Measurements from ENCODE around the gene HOXA9.

HOXA9 gene

GRCh38 chr7:27185013-27185853, 19.9 kb upstream of the HOXA9 start, which contains the start of gene HOXA11 (continued):
- TF ChIP-seq ZNF2 (tag by site-specific recombination; IDR thresholded peaks at IDR 0.05), result peak; percentile 69
- TF ChIP-seq ZNF623 (tag by site-specific recombination; IDR thresholded peaks at IDR 0.05), result no peak
- TF ChIP-seq ZNF792 (tag by site-specific recombination; IDR thresholded peaks at IDR 0.05), result no peak
- TF ChIP-seq ZEB2 (tag by site-specific recombination; IDR thresholded peaks at IDR 0.05), result peak; percentile 71
- no peak for TF ChIP-seq ZNF426 (tag by site-specific recombination; IDR thresholded peaks at IDR 0.05)
- TF ChIP-seq YY1 (tag by site-specific recombination; IDR thresholded peaks at IDR 0.05), result no peak
- TF ChIP-seq ZNF624 (tag by site-specific recombination; IDR thresholded peaks at IDR 0.05), result no peak
- no peak for TF ChIP-seq ZNF19 (tag by site-specific recombination; IDR thresholded peaks at IDR 0.05; ENCODE audit: low read depth)
- TF ChIP-seq AEBP2 (tag by site-specific recombination; IDR thresholded peaks at IDR 0.05; ENCODE audit: borderline replicate concordance), result no peak
- peak; percentile 100 for TF ChIP-seq ZNF18 (tag by site-specific recombination; IDR thresholded peaks at IDR 0.05)
- TF ChIP-seq SP3 (tag by site-specific recombination; IDR thresholded peaks at IDR 0.05), result no peak
- no peak; the same call in 1 of the 2 replicates for TF ChIP-seq ZBTB11 (tag by site-specific recombination; conservative IDR thresholded peaks at IDR 0.05; ENCODE audit: low read depth)
- no peak for TF ChIP-seq ZNF138 (tag by site-specific recombination; IDR thresholded peaks at IDR 0.05; ENCODE audit: borderline replicate concordance)
- TF ChIP-seq ZBTB8A (tag by site-specific recombination; IDR thresholded peaks at IDR 0.05), result peak; percentile 69
- TF ChIP-seq, protein P1, sequence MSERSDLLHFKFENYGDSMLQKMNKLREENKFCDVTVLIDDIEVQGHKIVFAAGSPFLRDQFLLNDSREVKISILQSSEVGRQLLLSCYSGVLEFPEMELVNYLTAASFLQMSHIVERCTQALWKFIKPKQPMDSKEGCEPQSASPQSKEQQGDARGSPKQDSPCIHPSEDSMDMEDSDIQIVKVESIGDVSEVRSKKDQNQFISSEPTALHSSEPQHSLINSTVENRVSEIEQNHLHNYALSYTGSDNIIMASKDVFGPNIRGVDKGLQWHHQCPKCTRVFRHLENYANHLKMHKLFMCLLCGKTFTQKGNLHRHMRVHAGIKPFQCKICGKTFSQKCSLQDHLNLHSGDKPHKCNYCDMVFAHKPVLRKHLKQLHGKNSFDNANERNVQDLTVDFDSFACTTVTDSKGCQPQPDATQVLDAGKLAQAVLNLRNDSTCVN (tag by site-specific recombination; optimal IDR thresholded peaks at IDR 0.05), result peak; percentile 40
- no peak for TF ChIP-seq ZNF433 (tag by site-specific recombination; IDR thresholded peaks at IDR 0.05; ENCODE audit: low read depth)
- TF ChIP-seq ZNF350 (tag by site-specific recombination; IDR thresholded peaks at IDR 0.05), result no peak
- no peak for TF ChIP-seq ZNF221 (tag by site-specific recombination; IDR thresholded peaks at IDR 0.05; ENCODE audit: borderline replicate concordance)
- TF ChIP-seq ZNF747 (tag by site-specific recombination; IDR thresholded peaks at IDR 0.05), result no peak
- no peak for TF ChIP-seq ZNF302 (tag by site-specific recombination; IDR thresholded peaks at IDR 0.05; ENCODE audit: low read depth)
- TF ChIP-seq ZNF571 (tag by site-specific recombination; IDR thresholded peaks at IDR 0.05), result no peak
- peak; percentile 93 for TF ChIP-seq ZNF341 (tag by site-specific recombination; IDR thresholded peaks at IDR 0.05; ENCODE audit: low read depth)
- peak; percentile 38; the same call in 1 of the 2 replicates for TF ChIP-seq TCF7L2 (IDR thresholded peaks at IDR 0.05; ENCODE audit: borderline replicate concordance, low read depth, low read length)
- peak; percentile 72 for TF ChIP-seq IKZF3 (tag by site-specific recombination; IDR thresholded peaks at IDR 0.05)
- no peak for TF ChIP-seq SALL2 (tag by site-specific recombination; IDR thresholded peaks at IDR 0.05; ENCODE audit: borderline replicate concordance)
- TF ChIP-seq ZNF174 (tag by site-specific recombination; IDR thresholded peaks at IDR 0.05), result no peak
- TF ChIP-seq GLI4 (tag by site-specific recombination; IDR thresholded peaks at IDR 0.05), result no peak
- no peak for TF ChIP-seq ZNF530 (tag by site-specific recombination; IDR thresholded peaks at IDR 0.05; ENCODE audit: low read depth)
- peak; percentile 93 for TF ChIP-seq ZBTB17 (tag by site-specific recombination; IDR thresholded peaks at IDR 0.05)
- TF ChIP-seq PRDM1 (tag by site-specific recombination; IDR thresholded peaks at IDR 0.05), result peak; percentile 70; the same call in 1 of the 2 replicates
- peak; percentile 95 for TF ChIP-seq OSR2 (tag by site-specific recombination; IDR thresholded peaks at IDR 0.05)
- TF ChIP-seq ZNF521 (tag by site-specific recombination; IDR thresholded peaks at IDR 0.05), result no peak
- no peak for TF ChIP-seq GLI2 (tag by site-specific recombination; IDR thresholded peaks at IDR 0.05; ENCODE audit: borderline replicate concordance, low read depth)
- no peak; the same call in 1 of the 2 replicates for TF ChIP-seq ZBTB7A (tag by site-specific recombination; IDR thresholded peaks at IDR 0.05; ENCODE audit: low read depth)
